ENCODE measurements around the gene ARHGEF7.
A peak's percentile ranks its signal among the peaks of the same experiment; 100 is the strongest.

Gene ARHGEF7

DNA sequence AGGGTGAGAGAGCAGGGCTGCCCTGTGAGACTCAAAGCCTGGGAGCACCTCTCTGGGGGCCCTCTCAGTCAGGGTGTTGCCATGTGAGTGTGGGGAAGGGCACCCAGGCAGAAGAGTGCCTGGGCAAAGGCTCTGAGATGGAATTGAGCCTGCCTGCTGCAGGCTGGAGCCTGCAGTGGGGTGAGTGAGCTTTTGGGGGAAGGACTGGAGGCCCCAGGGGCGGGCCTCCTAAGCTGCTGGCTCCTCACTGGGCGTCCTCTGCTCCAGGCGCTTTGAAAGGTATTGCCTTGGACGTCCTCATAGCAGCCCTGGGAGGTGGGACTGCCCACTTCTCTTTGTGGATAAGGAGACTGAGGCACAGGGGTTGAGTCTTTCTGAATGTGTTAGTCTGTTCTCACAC is 60.3 kb downstream of the ARHGEF7 start:
- TF ChIP-seq EZH2phosphoT487 (IDR thresholded peaks at IDR 0.05; ENCODE audit: low read depth) = no peak
- TF ChIP-seq, protein P1, sequence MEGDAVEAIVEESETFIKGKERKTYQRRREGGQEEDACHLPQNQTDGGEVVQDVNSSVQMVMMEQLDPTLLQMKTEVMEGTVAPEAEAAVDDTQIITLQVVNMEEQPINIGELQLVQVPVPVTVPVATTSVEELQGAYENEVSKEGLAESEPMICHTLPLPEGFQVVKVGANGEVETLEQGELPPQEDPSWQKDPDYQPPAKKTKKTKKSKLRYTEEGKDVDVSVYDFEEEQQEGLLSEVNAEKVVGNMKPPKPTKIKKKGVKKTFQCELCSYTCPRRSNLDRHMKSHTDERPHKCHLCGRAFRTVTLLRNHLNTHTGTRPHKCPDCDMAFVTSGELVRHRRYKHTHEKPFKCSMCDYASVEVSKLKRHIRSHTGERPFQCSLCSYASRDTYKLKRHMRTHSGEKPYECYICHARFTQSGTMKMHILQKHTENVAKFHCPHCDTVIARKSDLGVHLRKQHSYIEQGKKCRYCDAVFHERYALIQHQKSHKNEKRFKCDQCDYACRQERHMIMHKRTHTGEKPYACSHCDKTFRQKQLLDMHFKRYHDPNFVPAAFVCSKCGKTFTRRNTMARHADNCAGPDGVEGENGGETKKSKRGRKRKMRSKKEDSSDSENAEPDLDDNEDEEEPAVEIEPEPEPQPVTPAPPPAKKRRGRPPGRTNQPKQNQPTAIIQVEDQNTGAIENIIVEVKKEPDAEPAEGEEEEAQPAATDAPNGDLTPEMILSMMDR (IDR thresholded peaks at IDR 0.05; ENCODE audit: low read depth, low read length) = no peak
- Histone ChIP-seq H3K4me2 (ENCODE audit: low read length) (no peak overlapping the region), H3K4me1 (ENCODE audit: low read length) (peaks cover 17% of the 10 kb centered on the region), H3K4me3 (ENCODE audit: low read length) (no peak overlapping the region), H3K27me3 (ENCODE audit: low read depth, low read length) (no peaks in the 10 kb centered on the region), H3K9ac (ENCODE audit: low read length) (no peak overlapping the region), H2AFZ (ENCODE audit: low read depth, low read length) (no peak overlapping the region), H3K36me3 (replicated peaks; ENCODE audit: low read depth, low read length) (peaks cover 51% of the 10 kb centered on the region), H3K27ac (ENCODE audit: low read length) (peak overlapping the region; percentile 36), H3K9me3 (ENCODE audit: insufficient read depth, low read length) (peaks cover 7% of the 10 kb centered on the region; the same call in 1 of the 2 replicates), H4K20me1 (ENCODE audit: insufficient read depth, low read length) (peaks cover 22% of the 10 kb centered on the region), H3K79me2 (ENCODE audit: low read length) (peaks cover 91% of the 10 kb centered on the region)

DNA sequence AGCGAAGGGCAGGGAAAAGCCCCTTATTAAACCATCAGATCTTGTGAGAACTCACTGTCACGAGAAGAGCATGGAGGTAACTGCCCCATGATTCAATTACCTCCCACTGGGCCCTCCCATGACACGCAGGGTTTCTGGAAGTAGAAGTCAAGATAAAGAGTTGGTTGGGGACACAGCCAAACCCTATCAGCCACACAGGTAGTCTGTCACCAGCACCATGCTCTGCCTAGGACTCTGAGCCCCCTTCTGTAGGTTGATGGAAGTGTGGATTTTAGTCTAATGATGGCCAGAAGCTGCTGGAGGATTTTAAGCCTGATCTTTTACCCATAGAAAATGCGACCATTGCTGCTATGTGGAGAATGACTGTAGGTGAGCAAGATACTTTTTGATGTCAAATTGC is 60.8 kb downstream of the ARHGEF7 start:
- Histone ChIP-seq H3K4me3 (ENCODE audit: low read length) (no peak overlapping the region), H3K36me3 (replicated peaks; ENCODE audit: low read depth, low read length) (peaks cover 52% of the 10 kb centered on the region), H2AFZ (ENCODE audit: low read depth, low read length) (no peak overlapping the region), H3K9ac (ENCODE audit: low read length) (no peak overlapping the region), H3K27me3 (ENCODE audit: low read depth, low read length) (no peaks in the 10 kb centered on the region), H4K20me1 (ENCODE audit: insufficient read depth, low read length) (peaks cover 16% of the 10 kb centered on the region; the same call in 1 of the 2 replicates), H3K79me2 (ENCODE audit: low read length) (peaks cover 91% of the 10 kb centered on the region), H3K9me3 (ENCODE audit: insufficient read depth, low read length) (peaks cover 7% of the 10 kb centered on the region; the same call in 1 of the 2 replicates), H3K27ac (ENCODE audit: low read length) (peak overlapping the region; percentile 36; the same call in 1 of the 2 replicates), H3K4me2 (ENCODE audit: low read length) (no peak overlapping the region), H3K4me1 (ENCODE audit: low read length) (peaks cover 20% of the 10 kb centered on the region)
- no peak for TF ChIP-seq EZH2phosphoT487 (IDR thresholded peaks at IDR 0.05; ENCODE audit: low read depth)
- TF ChIP-seq, protein P1 (IDR thresholded peaks at IDR 0.05; ENCODE audit: low read depth, low read length) = no peak

DNA sequence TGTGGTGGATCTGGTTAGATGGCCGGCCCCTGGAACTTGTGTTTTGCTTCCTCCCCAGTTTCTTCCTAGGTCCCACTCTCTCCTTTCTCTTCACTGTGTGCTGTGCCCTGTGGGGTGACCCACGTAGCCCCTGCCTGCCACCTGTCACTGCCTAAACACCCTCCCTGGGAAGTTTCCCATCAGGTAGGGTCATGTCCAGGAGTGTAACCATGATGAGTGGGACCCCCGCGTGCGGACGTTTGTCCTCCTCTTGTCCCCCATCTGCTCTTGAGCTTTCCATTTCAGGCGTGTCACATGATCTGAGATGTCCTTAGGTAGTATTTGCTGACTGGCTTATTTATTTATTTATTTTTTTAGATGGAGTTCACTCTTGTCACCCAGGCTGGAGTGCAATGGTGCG is 61.3 kb downstream of the ARHGEF7 start:
- no peak for TF ChIP-seq EZH2phosphoT487 (IDR thresholded peaks at IDR 0.05; ENCODE audit: low read depth)
- TF ChIP-seq, protein P1 (IDR thresholded peaks at IDR 0.05; ENCODE audit: low read depth, low read length) = no peak
- Histone ChIP-seq H4K20me1 (ENCODE audit: insufficient read depth, low read length) (peaks cover 15% of the 10 kb centered on the region; the same call in 1 of the 2 replicates), H3K4me2 (ENCODE audit: low read length) (no peak overlapping the region), H3K27me3 (ENCODE audit: low read depth, low read length) (no peaks in the 10 kb centered on the region), H3K9ac (ENCODE audit: low read length) (no peak overlapping the region), H3K27ac (ENCODE audit: low read length) (peak overlapping the region; percentile 14; the same call in 1 of the 2 replicates), H3K36me3 (replicated peaks; ENCODE audit: low read depth, low read length) (peaks cover 57% of the 10 kb centered on the region), H3K9me3 (ENCODE audit: insufficient read depth, low read length) (peaks cover 7% of the 10 kb centered on the region; the same call in 1 of the 2 replicates), H2AFZ (ENCODE audit: low read depth, low read length) (no peak overlapping the region), H3K4me1 (ENCODE audit: low read length) (peaks cover 20% of the 10 kb centered on the region), H3K79me2 (ENCODE audit: low read length) (peaks cover 91% of the 10 kb centered on the region), H3K4me3 (ENCODE audit: low read length) (no peak overlapping the region)

DNA sequence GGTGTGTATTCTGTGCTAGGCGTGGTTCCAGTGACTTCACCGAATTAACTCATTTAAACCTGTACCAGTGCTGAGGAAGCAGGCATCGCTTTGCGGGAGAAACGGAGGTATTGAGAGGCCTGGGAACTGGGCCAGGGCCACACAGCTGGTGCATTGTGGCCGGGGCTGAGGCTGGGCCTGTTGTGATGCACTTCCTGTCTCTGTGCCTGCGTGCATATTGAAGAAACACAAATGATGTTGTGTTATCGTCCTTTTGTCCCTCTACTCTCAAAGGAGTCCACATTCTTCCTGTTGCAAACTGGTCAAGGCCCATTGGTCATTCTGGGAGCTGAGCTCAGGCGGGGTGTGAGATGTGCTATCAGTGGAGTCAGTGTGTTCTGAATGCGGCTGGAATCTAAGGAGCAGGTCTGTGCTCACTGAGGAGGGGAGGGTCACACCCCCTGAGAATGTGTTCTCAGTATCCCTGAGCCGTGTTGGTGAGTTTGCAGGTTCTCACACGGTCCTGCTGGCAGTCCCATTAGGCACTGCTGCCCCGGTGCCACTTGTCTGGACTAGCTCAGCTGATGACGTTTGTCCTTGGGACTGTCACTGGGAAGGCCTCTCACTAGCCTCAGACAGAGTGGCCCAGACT is 62.1 kb downstream of the ARHGEF7 start:
- no peak for TF ChIP-seq EZH2phosphoT487 (IDR thresholded peaks at IDR 0.05; ENCODE audit: low read depth)
- TF ChIP-seq, protein P1 (IDR thresholded peaks at IDR 0.05; ENCODE audit: low read depth, low read length) = no peak
- H2AFZ ChIP-seq (ENCODE audit: low read depth, low read length) = no peak overlapping the region
- peaks cover 20% of the 10 kb centered on the region for H3K4me1 ChIP-seq (ENCODE audit: low read length)
- no peak overlapping the region for H3K9ac ChIP-seq (ENCODE audit: low read length)
- no peaks in the 10 kb centered on the region for H3K27me3 ChIP-seq (ENCODE audit: low read depth, low read length)
- peaks cover 60% of the 10 kb centered on the region for H3K36me3 ChIP-seq (replicated peaks; ENCODE audit: low read depth, low read length)
- H3K9me3 ChIP-seq (ENCODE audit: insufficient read depth, low read length) = peaks cover 7% of the 10 kb centered on the region; the same call in 1 of the 2 replicates
- no peak overlapping the region for H3K4me2 ChIP-seq (ENCODE audit: low read length)
- no peak overlapping the region for H3K4me3 ChIP-seq (ENCODE audit: low read length)
- peaks cover 91% of the 10 kb centered on the region for H3K79me2 ChIP-seq (ENCODE audit: low read length)
- H4K20me1 ChIP-seq (ENCODE audit: insufficient read depth, low read length) = peaks cover 9% of the 10 kb centered on the region; the same call in 1 of the 2 replicates
- no peak overlapping the region for H3K27ac ChIP-seq (ENCODE audit: low read length)

Data from OCI-LY3 (cell line).